Stimulated activated naive CD8-positive, alpha-beta T cell treated with anti-CD3 and anti-CD28 coated beads, Interleukin-15, Interleukin-2, amounts not matched to agents 100 ng/mL and 50 ng/mL, for 24 hours (primary cell): Measurements from ENCODE around the gene SLC39A13.

ENCODE experiments used
- H3K27ac Mint-ChIP-seq: one replicate; pipeline ENCODE4 v1.8.0; 2021; ENCODE audit warnings: mild to moderate bottlenecking, mixed read lengths
- H3K27me3 Mint-ChIP-seq: one replicate; pipeline ENCODE4 v1.8.0; 2021; ENCODE audit warnings: mixed read lengths
- H3K36me3 Mint-ChIP-seq: one replicate; pipeline ENCODE4 v1.8.0; 2021; ENCODE audit warnings: low read depth, mixed read lengths
- H3K4me1 Mint-ChIP-seq: one replicate; pipeline ENCODE4 v1.8.0; 2021; ENCODE audit warnings: low read depth, mixed read lengths
- H3K4me3 Mint-ChIP-seq: one replicate; pipeline ENCODE4 v1.8.0; 2021; ENCODE audit warnings: mild to moderate bottlenecking, mixed read lengths
- H3K9me3 Mint-ChIP-seq: one replicate; pipeline ENCODE4 v1.8.0; 2021; ENCODE audit warnings: mixed read lengths

Gene SLC39A13

GRCh38 chr11:47407746-47408590 lies at the start of gene SLC39A13:
Gene SLC39A13 (plus strand): TSS chr11:47408590. CDS start chr11:47410095, 1,505 bp downstream.
- H3K27me3 Mint-ChIP-seq: no peaks in the 10 kb centered on the region
- H3K9me3 Mint-ChIP-seq: no peaks in the 10 kb centered on the region
- H3K36me3 Mint-ChIP-seq: no peaks in the 10 kb centered on the region
- peak within 1 kb of the TSS; percentile 96 for H3K27ac Mint-ChIP-seq
- peaks cover 18% of the 10 kb centered on the region for H3K4me1 Mint-ChIP-seq
- H3K4me3 Mint-ChIP-seq: peak within 1 kb of the TSS; percentile 91

GRCh38 chr11:47358731-47359051 lies 49.7 kb upstream of the SLC39A13 start:
- Mint-ChIP-seq H3K36me3 (no peaks in the 10 kb centered on the region), H3K9me3 (no peaks in the 10 kb centered on the region), H3K27me3 (no peaks in the 10 kb centered on the region), H3K27ac (no peak overlapping the region), H3K4me1 (peaks cover 24% of the 10 kb centered on the region), H3K4me3 (no peak overlapping the region)

- H3K27me3 Mint-ChIP-seq: no peaks in the 10 kb centered on the region
- peak overlapping the region; percentile 51 for H3K27ac Mint-ChIP-seq
- no peaks in the 10 kb centered on the region for H3K9me3 Mint-ChIP-seq
- peaks cover 24% of the 10 kb centered on the region for H3K4me1 Mint-ChIP-seq
- H3K4me3 Mint-ChIP-seq: no peak overlapping the region
- H3K36me3 Mint-ChIP-seq: no peaks in the 10 kb centered on the region
Measured at GRCh38 chr11:47359162-47359561, 49.2 kb upstream of the SLC39A13 start.

- H3K9me3 Mint-ChIP-seq: no peaks in the 10 kb centered on the region
- H3K4me3 Mint-ChIP-seq: no peak overlapping the region
- peaks cover 24% of the 10 kb centered on the region for H3K4me1 Mint-ChIP-seq
- no peaks in the 10 kb centered on the region for H3K36me3 Mint-ChIP-seq
- H3K27me3 Mint-ChIP-seq: no peaks in the 10 kb centered on the region
- H3K27ac Mint-ChIP-seq: peak overlapping the region; percentile 51
Measured at GRCh38 chr11:47359586-47359985, 48.8 kb upstream of the SLC39A13 start.

- Mint-ChIP-seq H3K27me3 (no peaks in the 10 kb centered on the region), H3K9me3 (no peaks in the 10 kb centered on the region), H3K27ac (no peak overlapping the region), H3K4me1 (peaks cover 24% of the 10 kb centered on the region), H3K36me3 (no peaks in the 10 kb centered on the region), H3K4me3 (no peak overlapping the region)
Measured at GRCh38 chr11:47360341-47360740, 48.0 kb upstream of the SLC39A13 start.

GRCh38 chr11:47361419-47361818 lies 47.0 kb upstream of the SLC39A13 start:
- H3K9me3 Mint-ChIP-seq: no peaks in the 10 kb centered on the region
- no peaks in the 10 kb centered on the region for H3K36me3 Mint-ChIP-seq
- peaks cover 31% of the 10 kb centered on the region for H3K4me1 Mint-ChIP-seq
- H3K27me3 Mint-ChIP-seq: no peaks in the 10 kb centered on the region
- no peak overlapping the region for H3K4me3 Mint-ChIP-seq
- peak overlapping the region; percentile 57 for H3K27ac Mint-ChIP-seq

GRCh38 chr11:47366020-47366490 lies 42.3 kb upstream of the SLC39A13 start:
- Mint-ChIP-seq H3K27me3 (no peaks in the 10 kb centered on the region), H3K27ac (peak overlapping the region; percentile 71), H3K36me3 (peaks cover 8% of the 10 kb centered on the region), H3K9me3 (no peaks in the 10 kb centered on the region), H3K4me3 (no peak overlapping the region), H3K4me1 (peaks cover 43% of the 10 kb centered on the region)

- Mint-ChIP-seq H3K9me3 (no peaks in the 10 kb centered on the region), H3K27ac (peak overlapping the region; percentile 93), H3K4me1 (peaks cover 44% of the 10 kb centered on the region), H3K4me3 (peak overlapping the region; percentile 56), H3K27me3 (no peaks in the 10 kb centered on the region), H3K36me3 (peaks cover 8% of the 10 kb centered on the region)
Measured at GRCh38 chr11:47369676-47370075, 38.7 kb upstream of the SLC39A13 start.

- H3K36me3 Mint-ChIP-seq: peaks cover 4% of the 10 kb centered on the region
- peaks cover 44% of the 10 kb centered on the region for H3K4me1 Mint-ChIP-seq
- H3K4me3 Mint-ChIP-seq: no peak overlapping the region
- no peaks in the 10 kb centered on the region for H3K9me3 Mint-ChIP-seq
- no peaks in the 10 kb centered on the region for H3K27me3 Mint-ChIP-seq
- H3K27ac Mint-ChIP-seq: no peak overlapping the region
Measured at GRCh38 chr11:47372422-47372821, 36.0 kb upstream of the SLC39A13 start.

GRCh38 chr11:47373876-47374719 lies 34.3 kb upstream of the SLC39A13 start:
- Mint-ChIP-seq H3K4me3 (no peak overlapping the region), H3K9me3 (no peaks in the 10 kb centered on the region), H3K36me3 (no peaks in the 10 kb centered on the region), H3K27ac (no peak overlapping the region), H3K27me3 (no peaks in the 10 kb centered on the region), H3K4me1 (peaks cover 39% of the 10 kb centered on the region)

- Mint-ChIP-seq H3K27me3 (no peaks in the 10 kb centered on the region), H3K27ac (no peak overlapping the region), H3K36me3 (no peaks in the 10 kb centered on the region), H3K4me1 (peaks cover 33% of the 10 kb centered on the region), H3K9me3 (no peaks in the 10 kb centered on the region), H3K4me3 (peak overlapping the region; percentile 20)
Measured at GRCh38 chr11:47374720-47375019, 33.7 kb upstream of the SLC39A13 start.

GRCh38 chr11:47375020-47375419 lies 33.4 kb upstream of the SLC39A13 start:
- no peaks in the 10 kb centered on the region for H3K36me3 Mint-ChIP-seq
- no peaks in the 10 kb centered on the region for H3K9me3 Mint-ChIP-seq
- H3K4me3 Mint-ChIP-seq: peak overlapping the region; percentile 20
- no peak overlapping the region for H3K27ac Mint-ChIP-seq
- peaks cover 29% of the 10 kb centered on the region for H3K4me1 Mint-ChIP-seq
- H3K27me3 Mint-ChIP-seq: no peaks in the 10 kb centered on the region

- H3K36me3 Mint-ChIP-seq: no peaks in the 10 kb centered on the region
- no peak overlapping the region for H3K4me3 Mint-ChIP-seq
- H3K27me3 Mint-ChIP-seq: no peaks in the 10 kb centered on the region
- H3K27ac Mint-ChIP-seq: no peak overlapping the region
- peaks cover 26% of the 10 kb centered on the region for H3K4me1 Mint-ChIP-seq
- no peaks in the 10 kb centered on the region for H3K9me3 Mint-ChIP-seq
Measured at GRCh38 chr11:47375546-47376085, 32.8 kb upstream of the SLC39A13 start.

- Mint-ChIP-seq H3K4me1 (peaks cover 22% of the 10 kb centered on the region), H3K4me3 (peak overlapping the region; percentile 44), H3K27ac (no peak overlapping the region), H3K9me3 (no peaks in the 10 kb centered on the region), H3K27me3 (no peaks in the 10 kb centered on the region), H3K36me3 (no peaks in the 10 kb centered on the region)
Measured at GRCh38 chr11:47376107-47376524, 32.3 kb upstream of the SLC39A13 start.
